Kidney (tissue), 14 donors: ENCODE measurements around the gene PACS2. TPM values are rescaled to one million over a fixed set of nuclear protein-coding genes. Genes with fewer than 3 reads are reported as not detected.

ENCODE experiments used
- DNase-seq, 5 donors: peaks; one replicate each; pipeline ENCODE4 v3.0.0-alpha.2; 2013 to 2020
- FAIRE-seq: peaks from 2 replicates; lab custom pipeline; 2012; peaks lifted over from hg19 to GRCh38; lab: Jason Lieb, UNC
- H3K27ac ChIP-seq, 2 donors: one replicate each; pipeline ENCODE4 v1.7.0; 2013; ENCODE audit warnings: low read depth in 2 of 2, low read length in 2 of 2, inconsistent platforms in 1 of 2
- H3K27me3 ChIP-seq: one replicate; pipeline ENCODE4 v1.7.1; 2013; ENCODE audit warnings: low read length, inconsistent platforms; ENCODE audit not compliant: control insufficient read depth, insufficient read depth
- H3K36me3 ChIP-seq, 3 donors: one replicate each; pipeline versions ENCODE4 v1.7.0 to v1.7.1; 2013; ENCODE audit warnings: low read length in 3 of 3, control low read depth in 1 of 3, inconsistent platforms in 1 of 3; ENCODE audit not compliant: insufficient read depth in 3 of 3, control insufficient read depth in 2 of 3
- H3K4me1 ChIP-seq, 3 donors: one replicate each; pipeline versions ENCODE4 v1.7.0 to v1.7.1; 2013; ENCODE audit warnings: low read length in 3 of 3, inconsistent platforms in 1 of 3, low read depth in 1 of 3; ENCODE audit not compliant: control insufficient read depth in 2 of 3, insufficient read depth in 2 of 3
- H3K4me3 ChIP-seq, 3 donors: one replicate each; pipeline versions ENCODE4 v1.7.0 to v1.8.1; 2013; ENCODE audit warnings: low read length in 3 of 3, control low read depth in 1 of 3, inconsistent platforms in 1 of 3
- H3K9ac ChIP-seq, 3 donors: one replicate each; pipeline versions ENCODE4 v1.7.0 to v1.7.1; 2013; ENCODE audit warnings: low read length in 3 of 3, control low read depth in 1 of 3, inconsistent platforms in 1 of 3
- H3K9me3 ChIP-seq, 3 donors: one replicate each; pipeline versions ENCODE4 v1.7.0 to v1.7.1; 2013; ENCODE audit warnings: low read length in 3 of 3, control low read depth in 1 of 3, inconsistent platforms in 1 of 3; ENCODE audit not compliant: control insufficient read depth in 2 of 3, insufficient read depth in 1 of 3
- CTCF ChIP-seq: IDR thresholded peaks from 3 replicates; pipeline ENCODE4 v1.5.1; 2012; ENCODE audit warnings: mild to moderate bottlenecking, moderate library complexity, borderline replicate concordance; ENCODE audit not compliant: insufficient read depth; ENCODE audit errors: extremely low read depth
- intact Hi-C: fragments of 100-400 bp; cut with DNase I; formaldehyde crosslinking; loops from one replicate; pipeline ENCODE4 v1.11.1; 2022
- polyA plus RNA-seq: library from polyadenylated mRNA; stranded (reverse); fragments of 350-450 nt; fragmentation: Illumina TruSeq; extraction: RNeasy Lipid Tissue Mini Kit (QIAGEN cat#74804); gene quantifications from one replicate; pipeline ENCODE4 v1.2.3, GENCODE V29; 2014; ENCODE audit warnings: low read depth, low replicate concordance; ENCODE audit not compliant: insufficient read depth
- total RNA-seq: library from RNA; stranded (reverse); fragmentation: NEBNext Ultra II Directional; extraction: Animal tissue kit (Norgen Biotek cat#: 25700); gene quantifications from one replicate; pipeline ENCODE4 v1.2.1, GENCODE V29; 2021
- donor health status: control.
- donor health status: control.
- donor health status: control.
- donor health status: control.
- donor health status: control.
- donor health status: DM: yes; HTN: yes; CAD: no.
- donor health status: Normal renal cell carcinoma (clear cell type).

Gene PACS2
- total and polyA plus RNA-seq, 2 donors from 2014 or later, result 35.7 to 83.9 TPM

- Histone ChIP-seq H3K27me3 (no peaks in the 10 kb centered on the region), H3K9me3 (no peaks in the 10 kb centered on the region), H3K9ac (peak overlapping the region in 1 of 3 donors; percentile 10), H3K4me3 (no peak overlapping the region), H3K36me3 (no peaks in the 10 kb centered on the region), H3K4me1 (peaks cover 0 to 20% (median 6%) of the 10 kb centered on the region in 3 donors), H3K27ac (no peak overlapping the region)
- DNase-seq, result peak in 2 of 5 donors; percentile 31 to 80
- intact Hi-C loops, result no loop called here
- no peak for TF ChIP-seq CTCF
- no peak for FAIRE-seq
These were observed 3.0 kb downstream of the PACS2 start for GRCh38 chr14:105317546-105317945.

GRCh38 chr14:105322791-105323556 lies 8.4 kb downstream of the PACS2 start:
- Histone ChIP-seq H3K4me1 (peaks cover 0 to 6% (median 0%) of the 10 kb centered on the region in 3 donors), H3K9ac (no peak overlapping the region), H3K9me3 (no peaks in the 10 kb centered on the region), H3K27me3 (no peaks in the 10 kb centered on the region), H3K36me3 (no peaks in the 10 kb centered on the region), H3K4me3 (no peak overlapping the region), H3K27ac (no peak overlapping the region)
- TF ChIP-seq CTCF, result no peak
- intact Hi-C loops, result no loop called here
- peak in 1 of 5 donors; percentile 27 for DNase-seq
- no peak for FAIRE-seq

- no peak overlapping the region for H3K4me3 ChIP-seq
- no peaks in the 10 kb centered on the region for H3K36me3 ChIP-seq
- H3K27ac ChIP-seq, result no peak overlapping the region
- no peak for TF ChIP-seq CTCF
- no peaks in the 10 kb centered on the region for H3K27me3 ChIP-seq
- peaks cover 0 to 9% (median 2%) of the 10 kb centered on the region in 3 donors for H3K4me1 ChIP-seq
- no peak overlapping the region for H3K9ac ChIP-seq
- FAIRE-seq, result no peak
- H3K9me3 ChIP-seq, result no peaks in the 10 kb centered on the region
- peak in 2 of 5 donors; percentile 28 to 67 for DNase-seq
- intact Hi-C loops, result no loop called here
These were observed 9.1 kb downstream of the PACS2 start for GRCh38 chr14:105323663-105324062.
